KMS-11 (cell line): ENCODE results near the gene PHB1.
"Not testable (repeated sequence)": the region's sequence is repeated elsewhere in the genome, so short reads cannot be mapped to it uniquely, and the experiment has no call there.

ENCODE experiments used
- H2AFZ ChIP-seq: fragments of 200-600 bp; sonication (generic); 2 replicates; pipeline ENCODE4 v1.6.1; 2016; ENCODE audit warnings: antibody characterized with exemption, mixed run types, low read depth
- H3K27ac ChIP-seq: fragments of 200-600 bp; sonication (generic); 2 replicates; pipeline ENCODE4 v1.6.1; 2016; ENCODE audit warnings: mild to moderate bottlenecking, mixed run types
- H3K27me3 ChIP-seq: fragments of 200-600 bp; sonication (generic); 2 replicates; pipeline ENCODE4 v1.6.1; 2017; ENCODE audit warnings: mild to moderate bottlenecking, low read depth, mixed run types, moderate library complexity; ENCODE audit not compliant: insufficient read depth
- H3K36me3 ChIP-seq: fragments of 200-600 bp; sonication (generic); 2 replicates; pipeline ENCODE4 v1.6.1; 2017; ENCODE audit warnings: mild to moderate bottlenecking, mixed run types; ENCODE audit not compliant: insufficient read depth
- H3K4me1 ChIP-seq: fragments of 200-600 bp; sonication (generic); 2 replicates; pipeline ENCODE4 v1.6.1; 2016; ENCODE audit warnings: mild to moderate bottlenecking, low read depth, mixed run types; ENCODE audit not compliant: poor library complexity, severe bottlenecking
- H3K4me2 ChIP-seq: fragments of 200-600 bp; sonication (generic); 2 replicates; pipeline ENCODE4 v1.7.0; 2016; ENCODE audit warnings: mild to moderate bottlenecking, mixed run types
- H3K4me3 ChIP-seq: fragments of 200-600 bp; sonication (generic); IDR thresholded peaks from 2 replicates; pipeline ENCODE4 v1.6.1; 2017; ENCODE audit warnings: low read depth, low read length, mixed read lengths; ENCODE audit not compliant: insufficient read depth
- H3K79me2 ChIP-seq: fragments of 200-600 bp; sonication (generic); 2 replicates; pipeline ENCODE4 v1.6.1; 2016; ENCODE audit warnings: low read depth, mixed run types; ENCODE audit not compliant: insufficient read depth
- H3K9ac ChIP-seq: fragments of 200-600 bp; sonication (generic); 2 replicates; pipeline ENCODE4 v1.6.1; 2016; ENCODE audit warnings: mild to moderate bottlenecking, mixed run types
- H4K20me1 ChIP-seq: fragments of 200-600 bp; sonication (generic); 2 replicates; pipeline ENCODE4 v1.6.1; 2016; ENCODE audit warnings: mild to moderate bottlenecking, mixed run types; ENCODE audit not compliant: insufficient read depth
- CTCF ChIP-seq: fragments of 200-600 bp; sonication (generic); conservative IDR thresholded peaks from 2 replicates; pipeline ENCODE4 v1.6.1; 2017; ENCODE audit warnings: low read depth, mild to moderate bottlenecking, antibody characterized with exemption, low read length, moderate library complexity, mixed read lengths

The PHB1 gene

GRCh38 chr17:49425004-49425286 lies 10.3 kb upstream of the PHB1 start:
- Histone ChIP-seq H3K36me3 (no peaks in the 10 kb centered on the region), H3K4me2 (no peak overlapping the region), H2AFZ (no peak overlapping the region), H3K4me1 (no peaks in the 10 kb centered on the region), H3K9ac (no peak overlapping the region), H3K27ac (no peak overlapping the region), H3K79me2 (no peaks in the 10 kb centered on the region), H3K27me3 (no peaks in the 10 kb centered on the region; the same call in 1 of the 2 replicates), H3K4me3 (no peak overlapping the region), H4K20me1 (no peaks in the 10 kb centered on the region)
- TF ChIP-seq CTCF = no peak

- H3K27me3 ChIP-seq, H2AFZ ChIP-seq, H3K4me2 ChIP-seq, H3K27ac ChIP-seq, H3K4me1 ChIP-seq, H3K36me3 ChIP-seq, H3K79me2 ChIP-seq, H3K4me3 ChIP-seq, H3K9ac ChIP-seq, H4K20me1 ChIP-seq: not testable (repeated sequence)
Measured at GRCh38 chr17:49424276-49425003, 9.8 kb upstream of the PHB1 start.

DNA sequence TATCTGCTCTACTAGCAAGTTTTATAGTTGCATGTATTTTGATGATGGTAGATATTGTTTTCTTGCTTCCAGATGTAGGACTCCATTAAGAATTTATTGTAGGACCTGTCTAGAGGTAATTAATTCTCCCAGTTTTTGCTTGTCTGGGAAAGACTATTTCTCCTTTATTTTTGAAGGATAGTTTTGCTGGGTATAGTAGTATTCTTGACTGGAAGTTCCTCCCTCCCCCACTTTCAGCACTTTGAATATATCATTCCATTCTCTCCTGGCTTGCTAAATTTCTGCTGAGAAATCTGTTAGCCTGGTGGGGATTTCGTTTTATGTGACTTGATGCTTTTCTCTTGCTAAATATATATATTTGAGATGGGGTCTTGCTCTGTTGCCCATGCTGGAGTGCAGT lies 8.0 kb upstream of the PHB1 start:
- no peak overlapping the region for H3K27ac ChIP-seq
- H3K79me2 ChIP-seq = no peaks in the 10 kb centered on the region
- H3K36me3 ChIP-seq = no peaks in the 10 kb centered on the region
- H3K9ac ChIP-seq = no peak overlapping the region
- H3K27me3 ChIP-seq = no peaks in the 10 kb centered on the region; the same call in 1 of the 2 replicates
- no peak overlapping the region for H3K4me3 ChIP-seq
- H4K20me1 ChIP-seq = no peaks in the 10 kb centered on the region
- no peaks in the 10 kb centered on the region for H3K4me1 ChIP-seq
- H3K4me2 ChIP-seq = no peak overlapping the region
- TF ChIP-seq CTCF = no peak
- no peak overlapping the region for H2AFZ ChIP-seq

DNA sequence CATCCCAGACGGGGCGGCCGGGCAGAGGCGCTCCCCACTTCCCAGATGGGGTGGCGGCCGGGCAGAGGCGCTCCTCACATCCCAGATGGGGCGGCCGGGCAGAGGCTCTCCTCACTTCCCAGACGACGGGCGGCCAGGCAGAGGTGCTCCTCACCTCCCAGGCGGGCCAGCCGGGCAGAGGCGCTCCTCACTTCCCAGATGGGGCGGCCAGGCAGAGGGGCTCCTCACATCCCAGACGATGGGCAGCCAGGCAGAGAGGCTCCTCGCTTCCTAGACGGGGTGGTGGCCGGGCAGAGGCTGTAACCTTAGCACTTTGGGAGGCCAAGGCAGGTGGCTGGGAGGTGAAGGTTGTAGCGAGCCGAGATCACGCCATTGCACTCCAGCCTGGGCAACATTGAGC lies 5.1 kb upstream of the PHB1 start:
- H3K4me2 ChIP-seq, H3K27ac ChIP-seq, H3K4me1 ChIP-seq, H3K36me3 ChIP-seq, H3K9ac ChIP-seq, H2AFZ ChIP-seq, H3K79me2 ChIP-seq, H4K20me1 ChIP-seq, H3K4me3 ChIP-seq, H3K27me3 ChIP-seq: not testable (repeated sequence)

DNA sequence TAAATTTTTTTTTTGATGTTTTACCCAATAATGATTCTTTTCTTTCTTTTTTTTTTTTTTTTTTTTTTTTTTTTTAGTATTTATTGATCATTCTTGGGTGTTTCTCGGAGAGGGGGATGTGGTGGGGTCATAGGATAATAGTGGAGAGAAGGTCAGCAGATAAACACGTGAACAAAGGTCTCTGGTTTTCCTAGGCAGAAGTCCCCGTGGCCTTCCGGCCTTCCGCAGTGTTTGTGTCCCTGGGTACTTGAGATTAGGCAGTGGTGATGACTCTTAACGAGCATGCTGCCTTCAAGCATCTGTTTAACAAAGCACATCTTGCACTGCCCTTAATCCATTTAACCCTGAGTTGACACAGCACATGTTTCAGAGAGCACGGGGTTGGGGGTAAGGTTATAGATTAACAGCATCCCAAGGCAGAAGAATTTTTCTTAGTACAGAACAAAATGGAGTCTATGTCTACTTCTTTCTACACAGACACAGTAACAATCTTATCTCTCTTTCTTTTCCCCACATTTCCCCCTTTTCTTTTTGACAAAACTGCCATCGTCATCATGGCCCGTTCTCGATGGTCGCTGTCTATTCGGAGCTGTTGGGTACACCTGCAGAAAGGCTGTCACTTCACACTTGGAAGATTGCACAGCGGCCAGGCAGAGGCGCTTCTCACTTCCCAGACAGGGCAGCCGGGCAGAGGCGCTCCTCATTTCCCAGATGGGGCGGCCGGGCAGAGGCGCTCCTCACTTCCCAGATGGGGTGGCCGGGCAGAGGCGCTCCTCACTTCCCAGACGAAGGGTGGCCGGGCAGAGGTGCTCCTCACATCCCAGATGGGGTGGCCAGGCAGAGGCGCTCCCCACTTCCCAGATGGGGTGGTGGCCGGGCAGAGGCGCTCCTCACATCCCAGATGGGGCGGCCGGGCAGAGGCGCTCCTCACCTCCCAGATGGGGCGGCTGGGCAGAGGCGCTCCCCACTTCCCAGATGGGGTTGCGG lies 4.4 kb upstream of the PHB1 start:
- H3K27me3 ChIP-seq, H3K4me3 ChIP-seq, H3K4me2 ChIP-seq, H3K4me1 ChIP-seq, H4K20me1 ChIP-seq, H3K79me2 ChIP-seq, H2AFZ ChIP-seq, H3K36me3 ChIP-seq, H3K27ac ChIP-seq, H3K9ac ChIP-seq: not testable (repeated sequence)
